Measurements from ENCODE around the gene LIG1.

DNA sequence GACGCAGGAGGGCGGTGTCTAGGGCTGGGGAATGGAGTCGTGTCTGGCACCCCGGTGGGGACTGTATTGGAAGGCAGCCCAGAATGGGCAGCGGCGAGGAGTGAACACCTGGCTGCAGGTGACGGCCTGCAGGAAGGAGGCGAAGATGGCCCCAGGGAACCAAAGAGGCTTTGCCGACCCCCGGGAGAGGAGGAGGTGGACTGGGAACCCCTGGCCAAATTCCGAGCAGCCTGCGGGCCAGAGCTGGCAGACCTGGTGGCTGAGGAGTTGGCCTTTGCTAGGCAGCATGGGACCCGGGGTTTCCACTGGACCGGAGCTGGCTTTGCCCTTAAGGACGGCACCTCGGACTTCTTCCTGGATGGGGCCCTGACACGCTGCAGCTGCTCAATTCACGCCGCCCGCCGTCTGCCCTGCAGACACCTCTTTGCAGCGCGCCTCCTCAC is 26.2 kb upstream of the LIG1 start:
- TF ChIP-seq SUZ12 (IDR thresholded peaks at IDR 0.05) (no peak), FOXA1 (IDR thresholded peaks at IDR 0.05) (no peak), FOXM1 (IDR thresholded peaks at IDR 0.05; ENCODE audit: borderline replicate concordance) (no peak)

Data from HEK293T (cell line).